Activated CD8-positive, alpha-beta memory T cell treated with anti-CD3 and anti-CD28 coated beads, Interleukin-2, amount 50 U/mL, for 48 hours (primary cell): Measurements from ENCODE around the gene COA3.
A peak's percentile ranks its signal among the peaks of the same experiment; 100 is the strongest.

Source experiments
- DNase-seq: peaks from one replicate; pipeline ENCODE4 v3.0.0-alpha.2; 2020

COA3 gene, protein sequence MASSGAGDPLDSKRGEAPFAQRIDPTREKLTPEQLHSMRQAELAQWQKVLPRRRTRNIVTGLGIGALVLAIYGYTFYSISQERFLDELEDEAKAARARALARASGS

DNA sequence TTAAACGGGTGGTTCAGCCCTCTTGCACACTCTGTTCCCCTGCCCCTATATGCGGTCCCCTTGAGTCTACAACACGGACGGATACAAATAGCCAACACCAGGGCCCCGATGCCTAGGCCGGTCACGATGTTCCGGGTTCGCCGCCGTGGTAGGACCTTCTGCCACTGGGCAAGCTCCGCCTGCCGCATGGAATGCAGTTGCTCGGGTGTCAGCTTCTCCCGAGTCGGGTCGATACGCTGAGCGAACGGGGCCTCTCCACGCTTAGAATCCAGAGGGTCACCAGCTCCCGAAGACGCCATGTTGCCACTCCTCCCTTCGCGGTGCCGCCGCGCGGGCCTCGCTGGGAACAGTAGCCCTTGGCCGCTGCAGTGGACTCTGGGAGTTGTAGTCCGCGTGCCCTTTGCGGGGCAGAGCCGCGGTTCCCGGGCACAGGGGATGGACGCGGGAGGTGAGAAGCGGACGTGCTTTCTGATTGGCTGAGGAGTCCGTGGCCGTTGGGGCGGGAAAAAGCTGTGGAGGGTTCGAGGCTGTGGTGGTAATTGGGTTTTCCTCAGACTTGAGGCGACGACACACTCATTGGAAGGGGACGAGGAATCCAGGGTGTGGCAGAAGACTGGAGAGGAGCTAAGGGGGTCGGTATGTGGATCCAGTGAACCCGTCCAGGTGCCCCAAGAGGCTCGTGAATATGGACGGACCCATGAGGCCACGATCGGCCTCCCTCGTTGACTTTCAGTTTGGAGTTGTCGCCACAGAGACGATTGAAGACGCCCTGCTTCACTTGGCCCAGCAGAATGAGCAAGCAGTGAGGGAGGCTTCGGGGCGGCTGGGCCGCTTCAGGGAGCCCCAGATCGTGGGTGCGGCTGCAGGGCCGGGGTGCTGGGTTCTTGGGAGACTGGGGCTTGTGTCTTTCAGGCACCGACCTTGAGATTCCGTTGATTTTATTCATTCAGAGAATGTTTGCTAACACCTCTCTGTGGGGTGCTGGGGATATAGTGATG lies at the start of gene COA3, which contains the start of gene CNTD1:
TSS of gene COA3 (minus strand) at position 322 of the 998 bp plus-strand sequence. CDS start at position 299, 23 bp downstream.
TSS of gene CNTD1 (plus strand) at position 479 of the 998 bp plus-strand sequence. CDS start at position 686, 207 bp downstream.
- peak; percentile 92 for DNase-seq

DNA sequence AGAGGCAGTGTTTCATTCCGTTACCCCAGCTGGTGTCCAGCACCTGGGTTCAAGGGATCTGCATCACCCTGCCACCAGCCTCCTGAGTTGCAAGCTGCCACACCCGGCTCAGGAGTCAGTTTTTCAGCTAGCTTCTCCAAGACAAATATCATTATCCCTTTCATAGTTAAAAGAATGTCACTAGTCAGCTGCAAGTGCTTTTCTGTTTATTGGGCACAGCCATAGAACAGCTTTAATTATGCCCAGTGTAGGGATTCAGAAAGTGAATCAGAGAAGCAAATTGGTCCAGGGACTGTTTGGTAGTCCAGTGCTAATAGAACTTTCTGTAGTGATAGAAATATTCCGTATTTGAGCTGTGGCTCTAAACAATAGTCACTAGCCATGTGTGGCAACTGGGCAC lies 49.6 kb upstream of the COA3 start:
- DNase-seq = no peak

DNA sequence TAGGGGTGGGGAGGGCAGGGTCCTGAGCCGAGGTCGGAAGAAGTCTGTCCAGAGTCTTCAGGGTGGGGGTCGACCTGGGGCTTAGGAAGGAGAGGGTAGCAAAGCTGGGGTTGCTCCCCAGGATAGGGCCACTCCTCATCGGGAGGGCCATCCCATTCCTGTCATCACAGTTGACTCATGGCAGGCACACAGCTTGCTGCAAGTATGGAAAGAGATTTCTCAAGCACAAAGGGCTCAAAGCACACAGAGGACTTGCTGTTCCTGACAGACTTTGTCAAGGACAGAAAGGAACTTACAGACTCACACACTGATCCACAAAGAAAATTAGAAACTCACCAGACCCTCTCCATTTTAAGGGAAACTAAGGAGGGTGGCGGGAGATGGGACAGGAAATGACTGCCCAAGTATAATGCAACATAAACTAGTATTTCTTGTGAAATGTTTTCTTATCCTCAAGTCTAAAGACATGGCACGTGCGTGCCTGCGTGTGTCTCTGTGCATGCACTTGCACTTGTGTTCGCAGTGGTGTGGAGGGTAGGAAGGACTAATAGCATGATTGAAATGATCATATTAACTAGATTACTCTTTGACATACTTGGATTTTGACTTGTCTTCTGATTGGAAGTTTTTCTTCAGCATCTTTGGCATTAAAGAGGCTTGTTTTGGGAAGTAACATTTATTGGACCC lies 48.2 kb upstream of the COA3 start:
- no peak for DNase-seq

DNA sequence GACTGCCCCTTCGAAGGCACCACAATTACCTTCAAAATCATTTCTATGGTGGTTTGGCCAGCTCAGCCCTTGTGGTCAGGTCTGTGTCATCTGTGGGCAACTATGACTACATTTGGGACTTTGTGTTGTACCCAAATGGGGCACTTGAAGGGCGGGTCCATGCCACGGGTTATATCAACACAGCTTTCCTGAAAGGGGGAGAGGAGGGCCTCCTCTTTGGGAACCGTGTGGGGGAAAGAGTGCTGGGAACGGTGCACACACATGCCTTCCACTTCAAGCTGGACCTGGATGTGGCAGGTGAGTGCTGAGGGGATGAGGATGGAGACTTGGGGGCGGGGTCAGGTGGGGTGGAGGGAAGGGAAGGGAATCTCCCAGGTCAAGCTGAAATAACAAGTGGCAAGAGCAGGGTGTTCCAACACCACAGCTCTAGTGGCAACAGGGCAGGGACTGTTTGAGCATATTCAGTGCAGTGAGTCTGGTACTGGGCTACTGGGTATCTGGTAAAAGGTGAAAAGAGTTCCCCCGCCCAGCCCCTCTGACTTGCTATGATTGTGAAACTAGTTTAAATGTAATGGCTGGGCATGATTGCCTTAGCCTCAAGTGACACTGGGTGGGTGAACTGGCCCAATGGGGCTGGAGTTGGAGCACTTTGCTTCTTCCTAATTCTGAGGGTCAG lies 47.6 kb upstream of the COA3 start:
- peak; percentile 79 for DNase-seq

GRCh38 chr17:42845556-42845917 lies 47.0 kb upstream of the COA3 start:
- no peak for DNase-seq

DNA sequence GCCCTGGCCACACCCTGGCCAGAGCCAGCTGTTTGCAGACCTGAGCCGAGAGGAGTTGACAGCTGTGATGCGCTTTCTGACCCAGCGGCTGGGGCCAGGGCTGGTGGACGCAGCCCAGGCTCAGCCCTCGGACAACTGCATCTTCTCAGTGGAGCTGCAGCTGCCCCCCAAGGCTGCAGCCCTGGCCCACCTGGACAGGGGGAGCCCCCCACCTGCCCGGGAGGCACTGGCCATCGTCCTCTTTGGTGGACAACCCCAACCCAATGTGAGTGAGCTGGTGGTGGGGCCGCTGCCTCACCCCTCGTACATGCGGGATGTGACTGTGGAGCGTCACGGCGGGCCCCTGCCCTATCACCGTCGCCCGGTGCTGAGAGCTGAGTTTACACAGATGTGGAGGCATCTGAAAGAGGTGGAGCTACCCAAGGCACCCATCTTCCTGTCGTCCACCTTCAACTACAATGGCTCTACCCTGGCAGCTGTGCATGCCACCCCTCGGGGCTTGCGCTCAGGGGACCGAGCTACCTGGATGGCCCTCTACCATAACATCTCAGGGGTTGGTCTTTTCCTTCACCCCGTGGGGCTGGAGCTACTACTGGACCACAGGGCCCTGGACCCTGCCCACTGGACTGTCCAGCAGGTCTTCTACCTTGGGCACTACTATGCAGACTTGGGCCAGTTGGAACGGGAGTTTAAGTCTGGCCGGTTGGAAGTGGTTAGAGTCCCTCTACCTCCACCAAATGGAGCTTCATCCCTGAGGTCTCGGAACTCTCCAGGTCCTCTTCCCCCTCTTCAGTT lies 46.5 kb upstream of the COA3 start:
- DNase-seq = no peak

DNA sequence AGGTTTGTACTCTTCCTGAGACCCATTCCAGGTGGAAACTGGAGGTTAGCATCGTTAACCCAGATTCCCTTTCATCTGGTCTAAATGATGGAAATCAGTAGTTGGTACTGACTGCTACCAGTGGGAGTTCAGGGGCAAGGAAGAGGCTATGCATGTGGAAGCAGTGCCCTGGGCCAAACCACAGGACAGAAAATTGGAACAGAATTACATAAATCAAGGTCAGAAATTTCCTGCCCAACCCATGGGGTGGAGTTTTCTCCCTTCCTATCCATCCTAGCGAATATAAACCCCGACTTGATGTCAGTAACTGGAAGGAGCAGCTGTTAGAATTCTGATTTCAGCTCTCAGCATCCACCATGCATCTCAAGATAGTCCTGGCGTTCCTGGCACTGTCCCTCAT lies 45.8 kb upstream of the COA3 start, which contains the start of gene AOC2:
TSS of gene AOC2 (plus strand) at position 310 of the 400 bp plus-strand sequence. CDS start at position 357, 47 bp downstream.
- no peak for DNase-seq

DNA sequence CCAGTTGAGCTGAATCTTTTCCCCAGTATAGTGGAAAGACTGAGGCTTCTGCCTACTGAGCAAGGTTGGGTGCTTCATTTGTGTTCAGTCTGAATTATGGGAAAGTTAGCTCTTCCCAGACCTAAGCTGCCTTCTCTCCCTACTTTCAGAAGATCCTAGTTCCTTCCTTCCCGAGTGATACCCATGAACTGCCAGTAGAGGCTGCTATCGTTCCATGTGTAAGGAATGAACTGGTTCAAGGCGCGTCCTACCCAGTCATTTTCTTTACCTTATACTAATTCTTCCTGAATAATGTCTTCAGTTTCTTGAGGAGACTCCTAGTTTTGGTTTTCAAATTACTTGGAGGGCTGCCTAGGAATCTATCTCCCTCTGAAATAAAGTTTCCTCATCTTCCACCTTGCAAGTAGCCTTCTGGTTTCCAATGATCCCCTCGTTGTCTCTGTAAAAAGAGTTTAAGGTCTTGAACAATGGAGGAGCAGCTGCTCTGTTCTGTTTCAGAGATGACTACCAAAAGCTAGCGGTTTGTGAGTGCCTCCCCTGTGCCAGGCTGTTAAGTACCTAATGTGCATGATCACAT lies 44.9 kb upstream of the COA3 start:
- DNase-seq = no peak

GRCh38 chr17:42841975-42842685 lies 43.6 kb upstream of the COA3 start:
- DNase-seq = no peak

DNA sequence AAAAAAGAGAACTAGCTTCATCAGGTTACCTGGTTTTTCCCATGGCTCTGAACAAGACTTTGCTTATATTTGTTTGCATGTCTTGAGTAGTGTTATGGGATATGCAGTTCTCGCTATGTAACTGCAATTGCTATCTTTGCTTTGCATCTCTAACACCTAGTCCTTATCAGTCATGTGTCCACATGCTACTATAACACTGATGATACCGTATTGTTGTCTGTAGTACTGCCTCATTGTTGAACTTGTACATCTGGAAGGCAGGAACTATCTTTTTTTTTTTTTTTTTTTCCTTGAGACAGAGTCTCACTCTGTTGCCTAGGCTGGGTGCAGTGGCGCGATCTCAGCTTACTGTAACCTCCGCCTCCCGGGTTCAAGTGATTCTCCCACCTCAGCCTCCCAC lies 37.2 kb upstream of the COA3 start:
- DNase-seq = no peak

GRCh38 chr17:42833767-42834422 lies 35.4 kb upstream of the COA3 start:
- DNase-seq = peak; percentile 50

DNA sequence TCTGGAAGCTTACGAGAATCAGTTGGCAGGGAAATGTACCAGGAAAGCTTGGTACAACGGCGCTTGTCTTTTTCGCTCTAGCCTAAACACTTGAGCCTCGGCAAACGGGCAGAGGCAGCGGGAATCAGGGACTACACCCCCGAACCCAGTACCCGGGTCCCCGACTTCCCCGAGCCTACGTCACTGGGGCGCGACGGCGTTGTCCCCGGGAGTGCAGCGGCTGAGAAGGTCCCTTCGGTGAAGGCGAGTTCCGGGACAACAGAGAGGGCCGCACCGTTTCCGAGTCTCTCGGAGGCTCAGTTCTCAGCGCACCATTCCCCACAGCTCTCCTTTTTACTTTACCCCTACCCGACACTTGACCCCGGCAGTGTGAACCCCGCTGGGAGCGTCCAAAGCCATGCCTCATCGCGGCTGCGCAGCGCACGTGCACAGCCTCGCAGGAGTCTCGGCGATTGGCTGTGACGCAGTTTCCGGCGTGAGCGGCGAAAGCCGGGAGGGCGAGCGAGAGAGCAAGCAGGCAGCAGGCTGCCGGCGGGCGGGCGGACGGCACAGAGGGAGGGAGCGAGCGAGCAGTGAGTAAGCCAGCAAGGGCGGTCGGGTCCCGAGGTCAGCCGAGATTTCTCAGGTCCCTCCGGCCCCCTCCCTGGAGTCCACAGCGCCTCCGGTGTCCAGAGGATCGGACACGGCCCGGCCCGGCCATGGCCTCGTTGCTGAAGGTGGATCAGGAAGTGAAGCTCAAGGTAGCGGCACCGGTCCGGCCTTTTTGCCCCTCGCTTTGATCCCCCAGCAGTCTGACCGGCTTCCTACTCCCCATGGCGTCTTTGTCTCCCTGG lies 34.6 kb upstream of the COA3 start, which contains the start of gene PSME3:
TSS of gene PSME3 (plus strand) at position 464 of the 833 bp plus-strand sequence. CDS start at position 699, 235 bp downstream.
- peak; percentile 96 for DNase-seq

- no peak for DNase-seq
These were observed 33.9 kb upstream of the COA3 start for GRCh38 chr17:42832213-42832933.

DNA sequence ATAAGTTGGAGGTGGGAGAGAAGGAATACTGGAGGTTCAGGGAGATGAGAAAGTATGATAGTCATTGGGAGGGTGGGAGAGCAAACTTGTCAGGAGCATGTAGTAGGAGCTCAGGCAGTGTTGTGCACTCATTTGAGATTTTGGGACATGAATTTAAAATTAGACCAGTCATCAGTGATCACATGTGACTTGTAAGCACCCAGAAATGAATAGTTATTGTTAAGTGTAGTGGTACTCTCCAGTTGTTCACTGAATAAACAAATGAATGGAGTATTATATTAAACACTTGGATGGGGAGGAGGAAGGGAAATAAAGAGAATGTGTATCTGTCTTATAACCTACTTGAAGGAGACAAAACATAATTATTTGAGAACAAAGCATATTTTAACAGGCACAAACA lies 32.5 kb upstream of the COA3 start:
- no peak for DNase-seq

DNA sequence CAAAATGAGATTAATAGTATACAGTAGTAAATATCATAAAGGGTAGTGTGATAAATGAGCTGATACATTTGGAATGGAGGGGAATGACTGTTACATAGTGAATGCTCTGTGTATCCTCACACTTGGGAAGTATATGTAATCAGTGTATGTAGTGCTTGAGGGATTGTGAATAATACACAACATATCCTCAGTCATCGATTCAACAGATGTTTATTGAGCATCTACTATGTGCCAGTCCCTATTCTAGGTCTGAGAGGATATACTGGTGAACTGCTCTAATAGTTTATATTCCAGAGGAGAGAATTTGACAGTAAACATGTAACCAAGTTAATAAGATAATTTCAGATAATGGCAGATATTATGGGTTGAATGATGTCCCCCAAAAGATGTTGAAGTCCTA lies 29.0 kb upstream of the COA3 start:
- DNase-seq = no peak

DNA sequence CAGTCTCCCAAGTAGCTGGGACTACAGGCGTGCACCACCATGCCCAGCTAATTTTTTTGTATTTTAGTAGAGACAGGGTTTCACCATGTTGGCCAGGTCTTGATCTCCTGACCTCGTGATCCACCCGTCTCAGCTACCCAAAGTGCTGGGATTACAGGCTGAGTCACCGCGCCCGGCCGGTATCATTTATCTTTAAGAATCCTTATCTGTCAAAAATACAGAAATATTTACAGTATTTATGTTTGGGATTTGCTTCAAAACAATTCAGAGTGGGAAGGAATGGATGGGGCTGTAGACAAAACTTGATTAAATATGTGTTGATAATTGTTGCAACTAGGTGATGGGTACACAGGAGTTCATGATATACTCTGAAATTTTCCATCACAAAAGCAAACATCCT lies 22.7 kb upstream of the COA3 start:
- peak; percentile 8 for DNase-seq

DNA sequence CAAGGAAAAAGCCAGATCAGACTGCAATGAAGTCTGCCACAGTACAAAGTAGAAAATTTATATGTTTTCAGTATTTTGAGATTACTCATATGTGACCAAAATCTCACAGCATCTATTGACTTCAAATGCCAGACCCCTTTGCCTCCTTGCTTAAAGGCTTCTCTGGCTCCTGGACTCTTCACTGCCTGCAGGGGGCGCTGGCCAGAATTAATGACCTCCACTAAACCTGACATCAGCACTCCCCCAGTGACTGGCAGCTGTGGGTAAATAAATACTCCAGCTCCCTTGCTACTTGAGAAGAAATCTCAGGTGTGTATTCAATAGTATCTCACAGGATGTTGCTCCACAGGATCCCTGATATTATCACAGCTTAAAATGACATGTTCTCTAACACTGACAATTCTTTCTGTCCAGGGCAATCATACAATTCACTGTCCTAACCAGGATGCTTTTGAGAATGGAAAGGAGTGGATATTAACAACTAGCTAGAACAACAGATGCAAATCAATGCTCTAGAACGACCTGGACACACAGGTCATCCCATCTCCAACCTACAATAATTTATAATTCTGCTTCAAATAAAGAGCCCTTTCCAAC lies 21.5 kb upstream of the COA3 start:
- DNase-seq = peak; percentile 87

- no peak for DNase-seq
These were observed 19.9 kb upstream of the COA3 start for GRCh38 chr17:42818379-42818778.
